CD8-positive, alpha-beta memory T cell (primary cell): ENCODE measurements around the gene PTMS. TPM values are rescaled to one million over a fixed set of nuclear protein-coding genes. Genes with fewer than 3 reads are reported as not detected.

ENCODE experiments used
- CTCF ChIA-PET: fragments of 350-600 bp; sonication (Branson Sonifier 250); formaldehyde crosslinking; loops from one replicate; lab custom pipeline; 2021; ENCODE audit warnings: antibody characterized with exemption; lab: Charles Lee
- POLR2A ChIA-PET: fragments of 350-600 bp; sonication (Branson Sonifier 250); formaldehyde crosslinking; loops from one replicate; lab custom pipeline; 2021; ENCODE audit warnings: antibody characterized with exemption; lab: Charles Lee
- DNase-seq, 5 donors: peaks; one replicate each; pipeline versions ENCODE4 v3.0.0 to v3.0.0-alpha.2; 2020 to 2022; ENCODE audit warnings: mixed read lengths in 1 of 5
- H3K27ac ChIP-seq: one replicate; pipeline ENCODE4 v1.7.0; 2013; ENCODE audit warnings: low read depth, mild to moderate bottlenecking, low read length, moderate library complexity
- H3K27me3 ChIP-seq: 2 replicates; pipeline ENCODE4 v1.7.0; 2013; ENCODE audit warnings: low read length, mild to moderate bottlenecking; ENCODE audit not compliant: insufficient read depth, poor library complexity, severe bottlenecking
- H3K36me3 ChIP-seq: 2 replicates; pipeline ENCODE4 v1.7.0; 2013; ENCODE audit warnings: mild to moderate bottlenecking, low read length, moderate library complexity; ENCODE audit not compliant: insufficient read depth
- H3K4me1 ChIP-seq: 2 replicates; pipeline ENCODE4 v1.7.0; 2013; ENCODE audit warnings: mild to moderate bottlenecking, low read length, moderate library complexity; ENCODE audit not compliant: insufficient read depth
- H3K4me3 ChIP-seq: 2 replicates; pipeline ENCODE4 v1.7.0; 2013; ENCODE audit warnings: mild to moderate bottlenecking, low read length
- H3K9me3 ChIP-seq: 2 replicates; pipeline ENCODE4 v1.7.0; 2013; ENCODE audit warnings: mild to moderate bottlenecking, low read length
- H3K27ac Mint-ChIP-seq, 8 donors: one replicate each; pipeline ENCODE4 v1.8.0; 2020 to 2021; ENCODE audit warnings: mixed read lengths in 8 of 8, mild to moderate bottlenecking in 6 of 8, inconsistent platforms in 3 of 8, moderate library complexity in 3 of 8
- H3K27me3 Mint-ChIP-seq, 2 donors: one replicate each; pipeline ENCODE4 v1.8.0; 2020 to 2021; ENCODE audit warnings: mixed read lengths in 2 of 2, mild to moderate bottlenecking in 1 of 2, moderate library complexity in 1 of 2
- H3K36me3 Mint-ChIP-seq, 3 donors: one replicate each; pipeline ENCODE4 v1.8.0; 2020 to 2021; ENCODE audit warnings: mixed read lengths in 3 of 3, inconsistent platforms in 1 of 3, mild to moderate bottlenecking in 1 of 3
- H3K4me1 Mint-ChIP-seq, 3 donors: one replicate each; pipeline ENCODE4 v1.8.0; 2020 to 2021; ENCODE audit warnings: mixed read lengths in 3 of 3, inconsistent platforms in 1 of 3, mild to moderate bottlenecking in 1 of 3
- H3K4me3 Mint-ChIP-seq, 7 donors: one replicate each; pipeline ENCODE4 v1.8.0; 2020 to 2021; ENCODE audit warnings: mixed read lengths in 7 of 7, mild to moderate bottlenecking in 6 of 7, moderate library complexity in 4 of 7, inconsistent platforms in 2 of 7
- H3K9me3 Mint-ChIP-seq, 5 donors: one replicate each; pipeline ENCODE4 v1.8.0; 2020 to 2022; ENCODE audit warnings: mixed read lengths in 5 of 5, mild to moderate bottlenecking in 3 of 5, moderate library complexity in 2 of 5, inconsistent platforms in 1 of 5
- polyA plus RNA-seq: library from polyadenylated mRNA; unstranded; fragments of 300-500 nt; fragmentation: Illumina TruSeq; gene quantifications from one replicate; pipeline ENCODE4 v1.2.3, GENCODE V29; 2021
- total RNA-seq, 2 experiments: library from RNA; stranded (reverse); gene quantifications; one replicate each; pipeline ENCODE4 v1.2.3, GENCODE V29; 2021

The PTMS gene
- total and polyA plus RNA-seq, 3 experiments from 2014 or later: 10.9 to 87.2 (median 75.3) TPM

GRCh38 chr12:6763380-6763779, 2.8 kb upstream of the PTMS start:
- H3K27me3 ChIP-seq: no peaks in the 10 kb centered on the region
- H3K27ac Mint-ChIP-seq: peak overlapping the region in 2 of 8 donors; percentile 25 to 30
- peaks cover 19 to 21% of the 10 kb centered on the region in 2 donors for H3K27me3 Mint-ChIP-seq
- no peaks in the 10 kb centered on the region for H3K9me3 Mint-ChIP-seq
- H3K4me3 ChIP-seq: no peak overlapping the region
- ChIA-PET CTCF (no interaction called here), POLR2A (no interaction called here)
- no peaks in the 10 kb centered on the region for H3K9me3 ChIP-seq
- no peak for DNase-seq
- peaks cover 0 to 2% (median 0%) of the 10 kb centered on the region in 3 donors for H3K36me3 Mint-ChIP-seq
- H3K4me1 ChIP-seq: peaks cover 30% of the 10 kb centered on the region
- H3K27ac ChIP-seq: peak overlapping the region; percentile 33
- peaks cover 26 to 36% (median 31%) of the 10 kb centered on the region in 3 donors for H3K4me1 Mint-ChIP-seq
- H3K4me3 Mint-ChIP-seq: peak overlapping the region in 1 of 7 donors; percentile 44
- H3K36me3 ChIP-seq: no peaks in the 10 kb centered on the region

- Mint-ChIP-seq H3K36me3 (peaks cover 0 to 2% (median 0%) of the 10 kb centered on the region in 3 donors), H3K4me1 (peaks cover 32 to 45% (median 40%) of the 10 kb centered on the region in 3 donors), H3K9me3 (no peaks in the 10 kb centered on the region), H3K27me3 (peaks cover 21 to 27% of the 10 kb centered on the region in 2 donors), H3K27ac (peak overlapping the region in 4 of 8 donors; percentile 14 to 78 (median 54)), H3K4me3 (peak overlapping the region; percentile 27 to 97 (median 63))
- ChIA-PET POLR2A (no interaction called here), CTCF (interaction anchor here (4.1 kb wide), 1 partner anchor 12 kb away, joined by 42 read pairs; no protein-coding TSS in a partner anchor)
- Histone ChIP-seq H3K9me3 (no peaks in the 10 kb centered on the region), H3K36me3 (no peaks in the 10 kb centered on the region), H3K4me1 (peaks cover 30% of the 10 kb centered on the region), H3K27ac (peak overlapping the region; percentile 33), H3K27me3 (no peaks in the 10 kb centered on the region), H3K4me3 (no peak overlapping the region)
- DNase-seq: peak; percentile 50 to 72 (median 54)
These were observed 1.9 kb upstream of the PTMS start for GRCh38 chr12:6764011-6764828.

DNA sequence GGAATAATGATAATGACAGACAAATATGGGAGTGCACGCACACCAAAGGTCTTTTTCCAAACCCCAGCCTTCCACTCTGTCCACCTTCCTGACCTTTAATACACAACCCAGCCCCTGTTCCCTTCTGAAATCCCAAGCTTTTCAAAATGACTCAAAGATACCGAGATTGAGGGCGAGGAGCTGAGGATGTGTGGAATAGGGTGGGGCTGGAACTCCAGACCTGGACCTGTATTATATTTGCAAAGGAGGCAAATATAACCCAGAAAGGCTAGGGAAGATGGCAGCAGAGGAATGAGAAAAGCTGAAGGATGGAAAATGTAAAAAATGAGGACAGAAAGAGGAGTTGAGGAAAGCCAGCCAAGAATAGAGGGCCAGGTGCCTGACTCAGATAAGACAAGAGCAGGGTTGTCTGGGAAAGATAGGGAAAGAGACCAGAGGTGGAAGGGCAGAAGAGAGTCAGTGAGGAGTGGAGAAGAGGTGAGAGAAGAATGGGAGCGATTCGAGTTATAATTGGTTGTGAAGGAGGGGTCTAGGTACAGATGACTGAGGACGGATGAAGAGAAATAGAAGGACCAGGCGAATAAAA, 1.0 kb upstream of the PTMS start:
- H3K4me1 Mint-ChIP-seq: peaks cover 33 to 50% (median 40%) of the 10 kb centered on the region in 3 donors
- H3K4me3 Mint-ChIP-seq: peak overlapping the region; percentile 65 to 97 (median 80)
- H3K36me3 Mint-ChIP-seq: peaks cover 0 to 2% (median 0%) of the 10 kb centered on the region in 3 donors
- ChIA-PET CTCF (interaction anchor here (4.1 kb wide), 2 partner anchors 11 kb away, joined by 42 to 63 read pairs; partner anchors contain the start of gene MLF2), POLR2A (interaction anchor here (0.8 to 2.5 kb wide), 3 partner anchors 10 to 86 kb away, joined by 3 to 15 read pairs (median 5); partner anchors contain the start of genes CDCA3, MLF2 and USP5)
- no peak for DNase-seq
- Histone ChIP-seq H3K9me3 (no peaks in the 10 kb centered on the region), H3K36me3 (no peaks in the 10 kb centered on the region), H3K27me3 (no peaks in the 10 kb centered on the region), H3K4me1 (peaks cover 30% of the 10 kb centered on the region), H3K27ac (peak overlapping the region; percentile 33), H3K4me3 (no peak overlapping the region)
- no peaks in the 10 kb centered on the region for H3K9me3 Mint-ChIP-seq
- H3K27ac Mint-ChIP-seq: peak overlapping the region in 6 of 8 donors; percentile 10 to 85 (median 67)
- H3K27me3 Mint-ChIP-seq: peaks cover 23 to 27% of the 10 kb centered on the region in 2 donors

GRCh38 chr12:6766651-6767349, 637 bp downstream of the PTMS start:
- Histone ChIP-seq H3K36me3 (no peaks in the 10 kb centered on the region), H3K27ac (peak overlapping the region; percentile 54), H3K27me3 (no peaks in the 10 kb centered on the region), H3K4me3 (peak overlapping the region; percentile 55), H3K9me3 (no peaks in the 10 kb centered on the region), H3K4me1 (peaks cover 41% of the 10 kb centered on the region)
- H3K4me3 Mint-ChIP-seq: peak overlapping the region; percentile 83 to 96 (median 86)
- peak overlapping the region in 7 of 8 donors; percentile 14 to 87 (median 69) for H3K27ac Mint-ChIP-seq
- peaks cover 0 to 2% (median 0%) of the 10 kb centered on the region in 3 donors for H3K36me3 Mint-ChIP-seq
- H3K4me1 Mint-ChIP-seq: peaks cover 41 to 60% (median 51%) of the 10 kb centered on the region in 3 donors
- CTCF ChIA-PET: interaction anchor here (0.7 to 4.1 kb wide), 21 partner anchors 9 to 320 kb away, joined by 3 to 63 read pairs (median 4); partner anchors contain the start of genes CDCA3, COPS7A, GPR162 and MLF2
- no peaks in the 10 kb centered on the region for H3K9me3 Mint-ChIP-seq
- POLR2A ChIA-PET: interaction anchor here (0.5 to 2.5 kb wide), 5 partner anchors 14 to 106 kb away, joined by 3 to 15 read pairs (median 4); partner anchors contain the start of genes CDCA3, COPS7A, MLF2 and SPSB2
- peaks cover 23 to 27% of the 10 kb centered on the region in 2 donors for H3K27me3 Mint-ChIP-seq
- DNase-seq: peak; percentile 40 to 69 (median 46)

- Mint-ChIP-seq H3K4me3 (peak overlapping the region; percentile 83 to 96 (median 86)), H3K36me3 (peaks cover 0 to 2% (median 0%) of the 10 kb centered on the region in 3 donors), H3K27ac (peak overlapping the region; percentile 15 to 89 (median 72)), H3K9me3 (no peaks in the 10 kb centered on the region), H3K27me3 (peaks cover 23 to 27% of the 10 kb centered on the region in 2 donors), H3K4me1 (peaks cover 46 to 68% (median 55%) of the 10 kb centered on the region in 3 donors)
- H3K4me1 ChIP-seq: peaks cover 49% of the 10 kb centered on the region
- no peak for DNase-seq
- peak overlapping the region; percentile 54 for H3K27ac ChIP-seq
- no peaks in the 10 kb centered on the region for H3K9me3 ChIP-seq
- no peaks in the 10 kb centered on the region for H3K27me3 ChIP-seq
- H3K36me3 ChIP-seq: no peaks in the 10 kb centered on the region
- CTCF ChIA-PET: interaction anchor here (1.0 to 4.1 kb wide), 18 partner anchors 9 to 319 kb away, joined by 3 to 63 read pairs (median 4); partner anchors contain the start of genes CDCA3, COPS7A, GPR162 and MLF2
- POLR2A ChIA-PET: interaction anchor here (0.5 to 2.5 kb wide), 5 partner anchors 14 to 105 kb away, joined by 3 to 15 read pairs (median 4); partner anchors contain the start of genes CDCA3, COPS7A, MLF2 and SPSB2
- H3K4me3 ChIP-seq: peak overlapping the region; percentile 55
These were observed 1.5 kb downstream of the PTMS start for GRCh38 chr12:6767353-6768319.

DNA sequence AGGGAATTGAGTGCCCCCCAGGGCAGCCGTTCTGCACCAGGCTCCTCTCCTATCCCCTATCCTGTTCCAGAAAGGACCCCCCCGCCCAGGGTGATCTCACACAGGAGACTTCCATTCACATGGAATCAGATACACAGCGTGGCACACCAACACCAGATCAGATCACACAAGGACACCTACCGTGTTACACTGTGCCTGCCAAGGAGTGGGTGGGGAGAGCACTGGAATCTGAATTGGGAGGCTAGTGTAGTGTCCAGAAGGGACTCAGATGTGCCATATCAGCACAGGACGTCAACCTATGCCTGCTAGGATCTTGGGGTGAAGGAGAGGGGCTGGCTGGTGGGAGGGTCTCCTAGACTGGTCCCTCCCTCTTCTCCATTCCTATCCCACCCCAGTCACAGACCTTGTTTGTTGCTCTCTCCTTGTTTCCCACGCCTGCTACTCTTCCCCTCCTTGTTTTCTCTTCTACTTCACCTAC, 2.3 kb downstream of the PTMS start:
- H3K4me3 ChIP-seq: no peak overlapping the region
- DNase-seq: no peak
- H3K4me3 Mint-ChIP-seq: peak overlapping the region; percentile 26 to 84 (median 42)
- CTCF ChIA-PET: interaction anchor here (4.1 kb wide), 2 partner anchors 8 to 15 kb away, joined by 42 to 63 read pairs; partner anchors contain the start of gene MLF2
- H3K27me3 Mint-ChIP-seq: peaks cover 19 to 27% of the 10 kb centered on the region in 2 donors
- no peaks in the 10 kb centered on the region for H3K9me3 Mint-ChIP-seq
- no peaks in the 10 kb centered on the region for H3K36me3 ChIP-seq
- H3K4me1 ChIP-seq: peaks cover 56% of the 10 kb centered on the region
- peaks cover 0 to 2% (median 0%) of the 10 kb centered on the region in 3 donors for H3K36me3 Mint-ChIP-seq
- no peaks in the 10 kb centered on the region for H3K9me3 ChIP-seq
- peak overlapping the region in 6 of 8 donors; percentile 2 to 85 (median 40) for H3K27ac Mint-ChIP-seq
- H3K27ac ChIP-seq: no peak overlapping the region
- POLR2A ChIA-PET: no interaction called here
- peaks cover 53 to 76% (median 60%) of the 10 kb centered on the region in 3 donors for H3K4me1 Mint-ChIP-seq
- no peaks in the 10 kb centered on the region for H3K27me3 ChIP-seq
